ENCODE data around the gene CD200.

DNA sequence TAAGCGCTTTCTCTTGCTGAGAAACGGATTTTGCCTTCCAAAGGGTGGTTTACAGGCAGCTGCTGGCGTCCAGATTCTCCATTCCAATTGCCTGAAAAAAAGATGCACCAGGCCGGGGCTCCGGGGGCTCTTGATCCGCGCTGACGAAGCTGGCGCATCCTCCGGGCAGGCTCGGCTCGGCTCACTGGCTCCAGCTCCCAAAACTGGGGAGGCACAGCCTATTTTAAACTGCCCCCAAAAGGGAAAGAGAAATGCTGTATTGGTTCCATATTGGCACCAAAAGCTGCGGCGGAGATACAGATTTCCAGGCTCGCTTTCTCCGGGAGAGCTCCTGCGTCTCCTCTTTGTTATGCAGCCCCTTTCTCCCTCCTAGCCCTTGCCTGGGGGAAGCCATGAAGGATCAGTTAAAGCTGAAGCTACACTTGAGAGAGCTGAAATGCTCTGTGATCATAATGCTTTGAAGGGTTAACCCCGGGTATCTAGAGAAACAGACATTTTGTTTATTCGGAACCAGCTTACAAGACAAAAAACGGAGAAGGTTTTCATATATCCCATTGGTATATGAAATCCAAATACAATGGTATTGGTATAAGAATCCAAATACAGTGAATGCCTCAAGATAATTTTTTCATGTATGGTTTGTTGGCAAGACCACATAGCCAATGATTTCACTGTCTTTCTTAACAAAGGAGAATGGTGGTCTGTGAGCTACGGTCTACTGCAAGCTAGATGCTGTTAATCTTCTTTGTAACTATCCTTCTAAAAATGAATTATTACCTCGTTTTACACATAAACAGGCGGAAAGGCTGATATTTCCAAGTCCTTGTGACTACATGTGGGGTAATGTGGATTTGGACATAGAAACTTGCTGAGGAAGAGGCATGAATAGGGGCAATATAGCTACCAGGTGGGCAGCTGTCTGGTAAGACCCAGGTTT, 693 bp downstream of the CD200 start:
- TF ChIP-seq, protein P1, sequence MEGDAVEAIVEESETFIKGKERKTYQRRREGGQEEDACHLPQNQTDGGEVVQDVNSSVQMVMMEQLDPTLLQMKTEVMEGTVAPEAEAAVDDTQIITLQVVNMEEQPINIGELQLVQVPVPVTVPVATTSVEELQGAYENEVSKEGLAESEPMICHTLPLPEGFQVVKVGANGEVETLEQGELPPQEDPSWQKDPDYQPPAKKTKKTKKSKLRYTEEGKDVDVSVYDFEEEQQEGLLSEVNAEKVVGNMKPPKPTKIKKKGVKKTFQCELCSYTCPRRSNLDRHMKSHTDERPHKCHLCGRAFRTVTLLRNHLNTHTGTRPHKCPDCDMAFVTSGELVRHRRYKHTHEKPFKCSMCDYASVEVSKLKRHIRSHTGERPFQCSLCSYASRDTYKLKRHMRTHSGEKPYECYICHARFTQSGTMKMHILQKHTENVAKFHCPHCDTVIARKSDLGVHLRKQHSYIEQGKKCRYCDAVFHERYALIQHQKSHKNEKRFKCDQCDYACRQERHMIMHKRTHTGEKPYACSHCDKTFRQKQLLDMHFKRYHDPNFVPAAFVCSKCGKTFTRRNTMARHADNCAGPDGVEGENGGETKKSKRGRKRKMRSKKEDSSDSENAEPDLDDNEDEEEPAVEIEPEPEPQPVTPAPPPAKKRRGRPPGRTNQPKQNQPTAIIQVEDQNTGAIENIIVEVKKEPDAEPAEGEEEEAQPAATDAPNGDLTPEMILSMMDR (IDR thresholded peaks at IDR 0.05): no peak
- no peak for TF ChIP-seq EP300 (IDR thresholded peaks at IDR 0.05)

All from suprapubic skin (tissue), 3 donors.